Measurements from ENCODE around the gene AUTS2.

DNA sequence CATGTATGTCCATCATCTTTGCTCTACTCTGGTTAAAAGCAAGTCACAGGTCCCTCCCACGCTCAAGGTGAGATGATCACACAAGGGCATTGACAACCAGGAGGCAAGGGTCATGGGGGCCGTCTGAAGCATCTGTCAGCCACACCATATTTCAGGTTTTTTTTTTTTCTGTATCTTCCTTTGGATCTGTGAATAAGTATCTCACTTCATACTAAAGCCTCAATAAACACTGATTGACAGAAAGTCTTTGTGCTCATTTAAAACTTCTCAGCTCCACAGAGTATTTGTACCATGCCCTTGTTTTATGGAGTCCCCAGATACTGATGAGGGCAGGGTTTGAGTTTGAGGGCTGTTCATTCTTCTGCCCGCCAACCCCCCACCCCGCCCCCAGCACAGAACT, 45.0 kb downstream of the AUTS2 start:
- TF ChIP-seq EZH2phosphoT487 (IDR thresholded peaks at IDR 0.05; ENCODE audit: insufficient read depth, low read depth), result no peak
- TF ChIP-seq EZH2 (IDR thresholded peaks at IDR 0.05; ENCODE audit: insufficient read depth, poor library complexity, severe bottlenecking), result no peak

All from GM23248 (cell line).